A549 (cell line): ENCODE data around the gene KCNK15. TPM values are rescaled to one million over a fixed set of nuclear protein-coding genes. Genes with fewer than 3 reads are reported as not detected.

ENCODE experiments used
- ATAC-seq, 2 experiments: fragments of 200-7000 bp in 1 of 2; fragments of >200 bp in 1 of 2; cut with Nextera tagmentation in 1 of 2; cut with Tn5 transposase in 1 of 2; 3 replicates each; pipeline versions ENCODE4 v1.8.0 to v1.9.1; 2018 to 2020; ENCODE audit warnings: mild to moderate bottlenecking in 1 of 2, moderate library complexity in 1 of 2
- CTCF ChIA-PET: fragments of 300-600 bp; sonication (Branson Sonifier 250); formaldehyde crosslinking; extraction: SDS; loops from one replicate; lab custom pipeline; 2021; ENCODE audit warnings: antibody characterized with exemption, inconsistent platforms; lab: Yijun Ruan, JAX
- POLR2A ChIA-PET: fragments of 350-600 bp; formaldehyde crosslinking; extraction: SDS; loops from one replicate; lab custom pipeline; 2021; ENCODE audit warnings: antibody characterized with exemption, inconsistent platforms; lab: Yijun Ruan, JAX
- DNase-seq, 2 experiments: peaks; one replicate each; pipeline versions ENCODE4 v3.0.0 to v3.0.0-alpha.2; 2011 to 2016; ENCODE audit warnings: low read depth in 1 of 2, low spot score in 1 of 2
- FAIRE-seq: peaks from 2 replicates; lab custom pipeline; 2011; peaks lifted over from hg19 to GRCh38; lab: Jason Lieb, UNC
- H3K27ac ChIP-seq, 2 experiments: fragments of >200 bp; sonication (Bioruptor Twin); formaldehyde crosslinking; 3 replicates each; pipeline ENCODE4 v1.5.1; 2016 to 2017
- H3K4me1 ChIP-seq: fragments of >200 bp; sonication (Bioruptor Twin); formaldehyde crosslinking; 3 replicates; pipeline ENCODE4 v1.6.1; 2016
- H3K4me2 ChIP-seq: fragments of >200 bp; sonication (Bioruptor Twin); formaldehyde crosslinking; 3 replicates; pipeline ENCODE4 v1.6.1; 2016
- H3K4me3 ChIP-seq: fragments of >200 bp; sonication (Bioruptor Twin); formaldehyde crosslinking; 3 replicates; pipeline ENCODE4 v1.5.1; 2016
- H3K9me3 ChIP-seq: fragments of >200 bp; sonication (Bioruptor Twin); formaldehyde crosslinking; 3 replicates; pipeline ENCODE4 v1.6.1; 2016
- BHLHE40 ChIP-seq: IDR thresholded peaks from 2 replicates; pipeline ENCODE4 v1.6.1; 2012; ENCODE audit warnings: low read depth, low read length, inconsistent platforms
- CBX2 ChIP-seq: fragments of 200-600 bp; sonication (generic); IDR thresholded peaks from 2 replicates; pipeline ENCODE4 v1.6.1; 2016; ENCODE audit warnings: low read depth, mild to moderate bottlenecking, borderline replicate concordance
- CEBPB ChIP-seq, 2 experiments: fragments of >200 bp in 1 of 2; sonication (Bioruptor Twin) in 1 of 2; formaldehyde crosslinking in 1 of 2; IDR thresholded peaks; 2 replicates each; pipeline ENCODE4 v1.6.1; 2012 to 2016
- CHD4 ChIP-seq: fragments of 200-600 bp; sonication (generic); IDR thresholded peaks from 2 replicates; pipeline ENCODE4 v1.6.1; 2016; ENCODE audit warnings: antibody characterized with exemption, mild to moderate bottlenecking, borderline replicate concordance
- EHF ChIP-seq: fragments of 250-450 bp; sonication (Bioruptor Pico); IDR thresholded peaks from 2 replicates; pipeline ENCODE4 v1.5.0; 2020; ENCODE audit warnings: mild to moderate bottlenecking
- FOSL2 ChIP-seq, 2 experiments: fragments of 450-650 bp in 1 of 2; fragments of >200 bp in 1 of 2; sonication (Bioruptor Twin) in 1 of 2; formaldehyde crosslinking; IDR thresholded peaks; 2 replicates each; pipeline versions ENCODE4 v1.5.0 to v1.6.1; 2016 to 2020; ENCODE audit warnings: mild to moderate bottlenecking in 1 of 2, moderate library complexity in 1 of 2
- GATA3 ChIP-seq: IDR thresholded peaks from 2 replicates; pipeline ENCODE4 v1.6.1; 2012; ENCODE audit warnings: borderline replicate concordance
- HDAC2 ChIP-seq: fragments of 200-600 bp; sonication (generic); IDR thresholded peaks from 2 replicates; pipeline ENCODE4 v1.6.1; 2016
- HOXB13 ChIP-seq: fragments of 250-450 bp; sonication (Bioruptor Pico); IDR thresholded peaks from 2 replicates; pipeline ENCODE4 v1.5.0; 2020; ENCODE audit warnings: low read depth, mild to moderate bottlenecking, moderate library complexity
- KDM1A ChIP-seq: fragments of 200-600 bp; sonication (generic); IDR thresholded peaks from 2 replicates; pipeline ENCODE4 v1.6.1; 2016; ENCODE audit warnings: low read depth, mild to moderate bottlenecking
- MAFK ChIP-seq: fragments of 450-650 bp; IDR thresholded peaks from 2 replicates; pipeline ENCODE4 v1.6.1; 2014; ENCODE audit not compliant: partially characterized antibody
- NPAS2 ChIP-seq: fragments of 250-450 bp; sonication (Bioruptor Pico); IDR thresholded peaks from 2 replicates; pipeline ENCODE4 v1.8.0; 2022; ENCODE audit warnings: mild to moderate bottlenecking, moderate library complexity, borderline replicate concordance
- NR3C1 ChIP-seq: fragments of >200 bp; sonication (Bioruptor Twin); formaldehyde crosslinking; IDR thresholded peaks from 3 replicates; pipeline ENCODE4 v1.6.1; 2017
- PHF8 ChIP-seq: fragments of 200-600 bp; sonication (generic); IDR thresholded peaks from 2 replicates; pipeline ENCODE4 v1.6.1; 2016; ENCODE audit warnings: low read depth, mild to moderate bottlenecking, antibody characterized with exemption, moderate library complexity, borderline replicate concordance
- RAD21 ChIP-seq, 2 experiments: fragments of >200 bp in 1 of 2; sonication (Bioruptor Twin) in 1 of 2; formaldehyde crosslinking in 1 of 2; IDR thresholded peaks in 1 of 2; conservative IDR thresholded peaks in 1 of 2; 2 replicates in 1 of 2; 3 replicates in 1 of 2; pipeline ENCODE4 v1.6.1; 2012 to 2018; ENCODE audit warnings: inconsistent platforms in 1 of 2
- SMC3 ChIP-seq: fragments of >200 bp; sonication (Bioruptor Twin); formaldehyde crosslinking; IDR thresholded peaks from 3 replicates; pipeline ENCODE4 v1.6.1; 2018; ENCODE audit warnings: inconsistent platforms
- TP53 ChIP-seq: fragments of 250-450 bp; sonication (Bioruptor Pico); IDR thresholded peaks from 2 replicates; pipeline ENCODE4 v1.5.0; 2021; ENCODE audit warnings: mild to moderate bottlenecking, moderate library complexity
- ZNF302 ChIP-seq: fragments of 250-450 bp; sonication (Bioruptor Pico); IDR thresholded peaks from 2 replicates; pipeline ENCODE4 v1.9.0; 2021; ENCODE audit warnings: inconsistent platforms, mild to moderate bottlenecking, moderate library complexity
- WGBS: methylation state at CpG from one replicate; pipeline ENCODE4 v1.1.6; 2017; ENCODE audit errors: missing lambda C conversion rate; 5-methylcytosine and 5-hydroxymethylcytosine counted together
- polyA plus RNA-seq, 4 experiments: library from polyadenylated mRNA; depleted of rRNA in 3 of 4; stranded (reverse); fragments of >200 nt; fragmentation: RNase III in 1 of 4; extraction: RNeasy Plus Mini Kit Qiagen cat#74134 plus additional on column Dnase treatment in 1 of 4; gene quantifications; 2 replicates in 3 of 4; 3 replicates in 1 of 4; pipeline ENCODE4 v1.2.3, GENCODE V29; 2011 to 2017
- TF ChIP-seq, protein P1 (sequence below): fragments of >200 bp; sonication (Bioruptor Twin); formaldehyde crosslinking; IDR thresholded peaks from 2 replicates; pipeline ENCODE4 v1.6.1; 2016
- TF ChIP-seq, protein P2 (sequence below): fragments of 150-350 bp; IDR thresholded peaks from 2 replicates; pipeline ENCODE4 v1.6.1; 2014; ENCODE audit warnings: low read depth, mild to moderate bottlenecking, low read length
- TF ChIP-seq, protein P3 (sequence below): fragments of 250-450 bp; sonication (Bioruptor Pico); IDR thresholded peaks from 2 replicates; pipeline ENCODE4 v1.5.0; 2020; ENCODE audit warnings: low read depth, mild to moderate bottlenecking, moderate library complexity
- TF ChIP-seq, protein P4 (sequence below): fragments of 250-450 bp; sonication (Bioruptor Pico); IDR thresholded peaks from 2 replicates; pipeline ENCODE4 v1.5.0; 2021; ENCODE audit warnings: mild to moderate bottlenecking, moderate library complexity, borderline replicate concordance

KCNK15 gene
- polyA plus RNA-seq, 2 of the 4 experiments (the other 2 are of a cell fraction): 0.43 to 0.49 TPM

DNA sequence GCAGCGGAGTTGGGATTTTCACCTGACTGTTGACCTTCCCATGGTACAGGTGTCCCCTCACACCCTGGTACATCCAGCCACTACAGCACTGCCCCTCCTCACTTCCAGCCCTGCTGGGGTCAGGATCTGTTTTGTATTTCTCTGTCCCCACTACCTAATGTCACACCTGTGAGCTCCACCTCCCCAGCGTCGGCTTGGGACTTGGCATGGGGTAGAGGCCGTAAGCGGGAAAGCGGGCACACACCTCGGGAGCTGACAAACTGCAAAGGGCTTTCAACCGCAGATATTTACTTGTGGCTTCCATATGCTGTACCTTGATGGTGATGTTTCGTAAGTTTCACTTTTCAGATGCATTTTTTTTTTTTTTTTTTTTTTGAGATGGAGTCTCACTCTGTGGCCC lies 35.9 kb upstream of the KCNK15 start:
- ChIA-PET CTCF (interaction anchor here (0.7 to 4.2 kb wide), 4 partner anchors 9 to 38 kb away, joined by 3 to 27 read pairs (median 6); no protein-coding TSS in a partner anchor), POLR2A (interaction anchor here (1.0 kb wide), 1 partner anchor 11 kb away, joined by 3 read pairs; no protein-coding TSS in a partner anchor)
- no peak overlapping the region for H3K4me3 ChIP-seq

DNA sequence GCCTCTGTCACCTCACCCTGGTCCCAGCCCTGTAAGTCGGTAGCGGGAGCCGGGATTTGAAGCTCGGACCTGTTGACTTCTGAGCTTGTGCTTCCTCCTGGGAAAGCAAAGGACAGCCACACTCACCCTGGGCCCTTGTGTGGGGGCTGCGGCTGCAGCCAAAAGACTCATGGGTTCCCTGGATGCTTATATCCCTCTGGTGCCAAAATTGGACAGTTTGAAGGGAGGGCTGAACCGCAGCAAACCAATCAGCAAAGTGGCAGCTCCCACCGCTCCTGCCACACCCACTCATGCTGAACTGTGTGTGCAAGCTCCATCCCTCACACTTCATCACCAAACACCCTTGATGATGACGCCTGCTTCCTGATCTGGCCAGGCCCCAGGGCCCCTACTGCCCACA lies 34.4 kb upstream of the KCNK15 start:
- ChIA-PET POLR2A (no interaction called here), CTCF (interaction anchor here (1.5 to 4.2 kb wide), 6 partner anchors 18 to 494 kb away, joined by 3 to 27 read pairs (median 6); no protein-coding TSS in a partner anchor)
- ATAC-seq: no peak
- TF ChIP-seq ZNF302 (no peak), BHLHE40 (no peak), TP53 (CRISPR knock-in tag) (no peak), SMC3 (no peak), CBX2 (no peak), NPAS2 (no peak), NR3C1 (no peak), GATA3 (no peak), PHF8 (no peak), FOSL2 (IDR thresholded peaks at IDR 0.05) (no peak), FOSL2 (CRISPR knock-in tag; IDR thresholded peaks at IDR 0.05) (no peak), CHD4 (no peak), HDAC2 (no peak), CEBPB (IDR thresholded peaks at IDR 0.05) (no peak)
- TF ChIP-seq, protein P1, sequence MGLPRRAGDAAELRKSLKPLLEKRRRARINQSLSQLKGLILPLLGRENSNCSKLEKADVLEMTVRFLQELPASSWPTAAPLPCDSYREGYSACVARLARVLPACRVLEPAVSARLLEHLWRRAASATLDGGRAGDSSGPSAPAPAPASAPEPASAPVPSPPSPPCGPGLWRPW: no peak
- TF ChIP-seq, protein P2, sequence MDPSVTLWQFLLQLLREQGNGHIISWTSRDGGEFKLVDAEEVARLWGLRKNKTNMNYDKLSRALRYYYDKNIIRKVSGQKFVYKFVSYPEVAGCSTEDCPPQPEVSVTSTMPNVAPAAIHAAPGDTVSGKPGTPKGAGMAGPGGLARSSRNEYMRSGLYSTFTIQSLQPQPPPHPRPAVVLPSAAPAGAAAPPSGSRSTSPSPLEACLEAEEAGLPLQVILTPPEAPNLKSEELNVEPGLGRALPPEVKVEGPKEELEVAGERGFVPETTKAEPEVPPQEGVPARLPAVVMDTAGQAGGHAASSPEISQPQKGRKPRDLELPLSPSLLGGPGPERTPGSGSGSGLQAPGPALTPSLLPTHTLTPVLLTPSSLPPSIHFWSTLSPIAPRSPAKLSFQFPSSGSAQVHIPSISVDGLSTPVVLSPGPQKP: no peak
- TF ChIP-seq, protein P3, sequence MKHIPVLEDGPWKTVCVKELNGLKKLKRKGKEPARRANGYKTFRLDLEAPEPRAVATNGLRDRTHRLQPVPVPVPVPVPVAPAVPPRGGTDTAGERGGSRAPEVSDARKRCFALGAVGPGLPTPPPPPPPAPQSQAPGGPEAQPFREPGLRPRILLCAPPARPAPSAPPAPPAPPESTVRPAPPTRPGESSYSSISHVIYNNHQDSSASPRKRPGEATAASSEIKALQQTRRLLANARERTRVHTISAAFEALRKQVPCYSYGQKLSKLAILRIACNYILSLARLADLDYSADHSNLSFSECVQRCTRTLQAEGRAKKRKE: no peak
- TF ChIP-seq, all 56 proteins: peak for 0
- no peak overlapping the region for H3K4me3 ChIP-seq
- H3K9me3 ChIP-seq: no peaks in the 10 kb centered on the region
- peak overlapping the region; percentile 29 to 58; a peak in 3 of 6 replicates for H3K27ac ChIP-seq
- DNase-seq: no peak
- WGBS: 96% methylated on average over 8 of the region's 8 CpGs
- FAIRE-seq: no peak
- H3K4me2 ChIP-seq: no peak overlapping the region
- H3K4me1 ChIP-seq: peaks cover 33% of the 10 kb centered on the region

More for the DNA sequence above, 35.9 kb upstream of the KCNK15 start:
- WGBS: 87% methylated on average over 9 of the region's 9 CpGs
- TF ChIP-seq CEBPB (IDR thresholded peaks at IDR 0.05) (no peak), RAD21 (conservative IDR thresholded peaks at IDR 0.05 in 1 of 2, IDR thresholded peaks at IDR 0.05 in 1 of 2) (no peak), NR3C1 (no peak), KDM1A (no peak), MAFK (no peak), EHF (CRISPR knock-in tag) (no peak), CHD4 (no peak), HOXB13 (CRISPR knock-in tag) (no peak)
- TF ChIP-seq, protein P1: no peak
- TF ChIP-seq, protein P4, sequence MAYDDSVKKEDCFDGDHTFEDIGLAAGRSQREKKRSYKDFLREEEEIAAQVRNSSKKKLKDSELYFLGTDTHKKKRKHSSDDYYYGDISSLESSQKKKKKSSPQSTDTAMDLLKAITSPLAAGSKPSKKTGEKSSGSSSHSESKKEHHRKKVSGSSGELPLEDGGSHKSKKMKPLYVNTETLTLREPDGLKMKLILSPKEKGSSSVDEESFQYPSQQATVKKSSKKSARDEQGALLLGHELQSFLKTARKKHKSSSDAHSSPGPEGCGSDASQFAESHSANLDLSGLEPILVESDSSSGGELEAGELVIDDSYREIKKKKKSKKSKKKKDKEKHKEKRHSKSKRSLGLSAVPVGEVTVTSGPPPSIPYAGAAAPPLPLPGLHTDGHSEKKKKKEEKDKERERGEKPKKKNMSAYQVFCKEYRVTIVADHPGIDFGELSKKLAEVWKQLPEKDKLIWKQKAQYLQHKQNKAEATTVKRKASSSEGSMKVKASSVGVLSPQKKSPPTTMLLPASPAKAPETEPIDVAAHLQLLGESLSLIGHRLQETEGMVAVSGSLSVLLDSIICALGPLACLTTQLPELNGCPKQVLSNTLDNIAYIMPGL (CRISPR knock-in tag): no peak
- ATAC-seq: no peak
- no peaks in the 10 kb centered on the region for H3K9me3 ChIP-seq
- no peak for DNase-seq
- peaks cover 20% of the 10 kb centered on the region for H3K4me1 ChIP-seq
- H3K4me2 ChIP-seq: no peak overlapping the region
- no peak for FAIRE-seq
- peak overlapping the region in 1 of 2 experiments; percentile 36; a peak in 2 of 6 replicates for H3K27ac ChIP-seq
